ENCODE measurements around the gene IGSF22. TPM values are rescaled to one million over a fixed set of nuclear protein-coding genes. Genes with fewer than 3 reads are reported as not detected.

Gene IGSF22
- total RNA-seq, 1 donor from 2014 or later = 1.4 TPM

DNA sequence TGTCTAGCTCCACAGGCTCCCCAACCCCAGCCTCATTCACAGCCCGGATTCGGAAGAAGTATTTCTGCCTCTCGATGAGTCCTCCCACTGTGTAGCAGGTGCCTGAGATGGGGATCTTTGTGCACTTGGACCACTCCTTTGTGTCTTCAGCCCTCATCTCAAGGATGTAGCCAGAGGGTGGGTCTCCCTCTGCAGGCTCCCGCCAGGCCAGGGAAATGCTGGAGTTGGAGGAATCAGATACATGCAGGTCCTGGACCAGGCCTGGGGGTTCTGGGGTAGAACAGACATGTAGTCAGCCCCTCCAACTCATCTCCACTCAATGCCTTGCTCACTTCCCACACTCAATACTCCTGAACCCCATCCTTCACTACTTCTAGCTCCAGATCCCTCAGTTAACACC lies 16.6 kb downstream of the IGSF22 start:
- no peak for TF ChIP-seq CTCF (IDR thresholded peaks at IDR 0.05)
- peaks cover 11% of the 10 kb centered on the region for H3K27me3 Mint-ChIP-seq
- no peaks in the 10 kb centered on the region for H3K9me3 Mint-ChIP-seq
- POLR2A ChIA-PET = no interaction called here
- H3K27ac Mint-ChIP-seq = no peak overlapping the region
- intact Hi-C loops (cut with micrococcal nuclease) = no loop called here
- ATAC-seq (ENCODE audit: low read depth) (no peak), DNase-seq (no peak)
- peaks cover 21% of the 10 kb centered on the region for H3K4me1 Mint-ChIP-seq
- no peaks in the 10 kb centered on the region for H3K36me3 Mint-ChIP-seq (ENCODE audit: low read depth)
- CTCF ChIA-PET = interaction anchor here (1.8 kb wide), 1 partner anchor 12 kb away, joined by 6 read pairs; no protein-coding TSS in a partner anchor
- H3K4me3 Mint-ChIP-seq = no peak overlapping the region

GRCh38 chr11:18707811-18708340 lies 18.1 kb downstream of the IGSF22 start:
- ATAC-seq (ENCODE audit: low read depth) = no peak
- peak overlapping the region; percentile 28 for H3K4me3 Mint-ChIP-seq
- peaks cover 13% of the 10 kb centered on the region for H3K27me3 Mint-ChIP-seq
- DNase-seq = no peak
- H3K36me3 Mint-ChIP-seq (ENCODE audit: low read depth) = no peaks in the 10 kb centered on the region
- no peaks in the 10 kb centered on the region for H3K9me3 Mint-ChIP-seq
- intact Hi-C loops (cut with micrococcal nuclease) = loop anchor here (2.0 kb wide), 1 partner anchor 73 kb away; the partner anchor contains the start of gene SPTY2D1
- ChIA-PET POLR2A (interaction anchor here (1.3 kb wide), 1 partner anchor 14 kb away, joined by 3 read pairs; no protein-coding TSS in a partner anchor), CTCF (interaction anchor here (0.9 to 1.8 kb wide), 2 partner anchors 14 kb away, joined by 4 to 6 read pairs; no protein-coding TSS in a partner anchor)
- peaks cover 21% of the 10 kb centered on the region for H3K4me1 Mint-ChIP-seq
- no peak for TF ChIP-seq CTCF (IDR thresholded peaks at IDR 0.05)
- peak overlapping the region; percentile 47 for H3K27ac Mint-ChIP-seq

DNA sequence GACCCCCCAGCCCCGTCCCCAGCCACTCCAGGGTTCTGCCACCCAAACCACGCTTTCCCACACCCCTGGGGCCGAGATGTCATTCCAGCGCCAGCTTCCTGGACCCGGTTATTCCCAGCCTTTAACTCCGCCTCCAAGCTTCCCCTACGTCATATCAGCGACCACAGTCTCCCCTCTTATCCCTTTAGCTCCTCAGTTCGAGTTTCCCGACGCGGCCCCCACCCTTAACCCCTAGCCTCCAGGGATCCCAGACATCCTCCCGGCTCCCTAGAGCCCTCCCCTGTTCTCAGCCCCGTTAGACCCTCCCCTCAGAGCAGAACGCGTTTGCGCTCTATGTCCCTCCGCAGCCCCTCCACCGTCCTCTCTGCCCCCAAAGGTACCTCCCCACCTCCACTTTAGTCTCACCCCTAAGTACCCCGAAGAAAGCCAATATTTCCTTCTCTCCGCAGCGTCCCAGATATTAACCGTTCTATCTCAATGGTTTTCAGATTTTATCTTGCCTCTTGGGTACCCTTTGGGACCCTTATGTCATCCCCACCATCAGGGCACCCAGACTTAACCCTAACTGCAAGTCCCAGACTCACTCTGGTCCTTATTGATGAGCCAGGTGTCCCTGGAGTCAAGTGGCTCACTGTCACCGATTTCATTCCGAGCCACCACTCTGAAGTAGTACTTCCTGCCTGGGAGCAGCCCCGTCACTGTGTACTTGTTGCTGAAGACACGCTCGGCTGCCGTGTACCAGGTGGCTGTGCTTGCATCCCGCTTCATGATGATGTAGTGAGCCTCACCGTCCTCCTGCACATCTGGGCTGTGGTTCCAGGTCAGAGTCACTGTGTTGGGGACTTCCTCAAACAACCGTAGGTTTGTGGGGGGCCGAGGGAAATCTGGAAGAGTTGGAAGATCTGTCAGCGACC lies 19.4 kb downstream of the IGSF22 start:
- intact Hi-C loops (cut with micrococcal nuclease) = loop anchor here (2.0 kb wide), 1 partner anchor 72 kb away; the partner anchor contains the start of gene SPTY2D1
- Mint-ChIP-seq H3K27me3 (peaks cover 14% of the 10 kb centered on the region), H3K4me3 (peak overlapping the region; percentile 88), H3K4me1 (peaks cover 21% of the 10 kb centered on the region), H3K27ac (peak overlapping the region; percentile 77), H3K36me3 (ENCODE audit: low read depth) (no peaks in the 10 kb centered on the region), H3K9me3 (no peaks in the 10 kb centered on the region)
- ATAC-seq (ENCODE audit: low read depth) (peak; percentile 83), DNase-seq (no peak)
- ChIA-PET CTCF (interaction anchor here (0.5 to 1.3 kb wide), 4 partner anchors 15 to 166 kb away, joined by 3 to 4 read pairs (median 4); no protein-coding TSS in a partner anchor), POLR2A (interaction anchor here (0.5 to 1.1 kb wide), 5 partner anchors 15 to 395 kb away, joined by 3 to 6 read pairs (median 5); partner anchors contain the start of gene SPTY2D1)
- no peak for TF ChIP-seq CTCF (IDR thresholded peaks at IDR 0.05)

DNA sequence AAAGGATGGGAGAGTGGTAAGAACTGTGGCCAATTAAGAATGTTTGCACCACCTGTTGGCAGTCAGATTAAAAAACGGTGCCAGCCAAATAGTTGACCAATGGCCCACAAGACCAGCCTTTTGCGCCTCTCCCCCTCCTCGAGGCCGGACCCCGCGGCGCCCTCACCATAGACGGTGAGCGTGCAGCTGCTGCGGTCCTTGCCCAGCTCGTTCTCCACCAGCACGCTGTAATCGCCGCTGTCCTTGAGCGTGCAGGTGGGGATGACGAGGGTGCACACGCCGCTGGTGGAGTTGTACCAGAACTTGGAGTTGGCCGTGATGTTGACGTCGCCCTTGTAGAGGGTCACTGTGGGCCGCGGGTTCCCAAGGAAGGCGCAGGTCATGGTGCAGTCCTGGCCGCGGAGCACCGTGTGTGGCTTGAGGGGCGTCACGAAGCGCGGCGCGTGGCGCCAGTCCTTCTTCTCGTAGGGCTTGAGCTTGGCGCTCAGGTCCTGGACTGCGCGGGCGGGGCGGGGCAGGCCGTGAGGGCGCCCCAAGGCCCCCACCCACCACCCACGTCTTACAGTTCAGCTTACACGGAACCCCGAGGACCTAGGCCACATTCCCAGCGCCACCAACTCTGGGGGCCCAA lies 20.2 kb downstream of the IGSF22 start:
- CTCF ChIA-PET = interaction anchor here (0.5 to 1.3 kb wide), 3 partner anchors 16 to 166 kb away, joined by 3 to 4 read pairs (median 4); no protein-coding TSS in a partner anchor
- intact Hi-C loops (cut with micrococcal nuclease) = loop anchor here (2.0 kb wide), 1 partner anchor 71 kb away; the partner anchor contains the start of gene SPTY2D1
- no peak for TF ChIP-seq CTCF (IDR thresholded peaks at IDR 0.05)
- Mint-ChIP-seq H3K4me1 (peaks cover 21% of the 10 kb centered on the region), H3K9me3 (no peaks in the 10 kb centered on the region), H3K27ac (no peak overlapping the region), H3K27me3 (peaks cover 14% of the 10 kb centered on the region), H3K36me3 (ENCODE audit: low read depth) (no peaks in the 10 kb centered on the region), H3K4me3 (peak overlapping the region; percentile 88)
- DNase-seq = no peak
- POLR2A ChIA-PET = interaction anchor here (0.6 to 1.1 kb wide), 3 partner anchors 71 to 179 kb away, joined by 4 to 5 read pairs (median 5); partner anchors contain the start of gene SPTY2D1
- ATAC-seq (ENCODE audit: low read depth) = peak; percentile 43

Measured in activated B cell treated with CpG ODN at 0.5 μM for 24 hours (primary cell).